Esophagus muscularis mucosa (tissue), 4 donors: ENCODE data around the gene C10orf71. TPM values are rescaled to one million over a fixed set of nuclear protein-coding genes. Genes with fewer than 3 reads are reported as not detected.

Experiments
- DNase-seq: peaks from one replicate; pipeline ENCODE4 v3.0.0-alpha.2; 2017; ENCODE audit errors: extremely low spot score
- H3K27ac ChIP-seq, 4 donors: fragments of 200-600 bp; sonication (generic); replicated peaks in 1 of 4; 1 replicate in 3 of 4; 2 replicates in 1 of 4; pipeline ENCODE4 v1.5.1; 2016 to 2019; ENCODE audit warnings: mild to moderate bottlenecking in 1 of 4
- H3K27me3 ChIP-seq, 4 donors: fragments of 200-600 bp; sonication (generic); one replicate each; pipeline versions ENCODE4 v1.5.1 to v1.6.0; 2016 to 2019
- H3K36me3 ChIP-seq, 4 donors: fragments of 200-600 bp; sonication (generic); one replicate each; pipeline ENCODE4 v1.5.1; 2016 to 2019
- H3K4me1 ChIP-seq, 4 donors: fragments of 200-600 bp; sonication (generic); one replicate each; pipeline ENCODE4 v1.5.1; 2016 to 2019
- H3K4me3 ChIP-seq, 4 donors: fragments of 200-600 bp; sonication (generic); 1 replicate in 2 of 4; 2 replicates in 2 of 4; pipeline ENCODE4 v1.5.1; 2016 to 2019; ENCODE audit warnings: mild to moderate bottlenecking in 4 of 4, moderate library complexity in 1 of 4
- H3K9me3 ChIP-seq, 4 donors: fragments of 200-600 bp; sonication (generic); 1 replicate in 3 of 4; 2 replicates in 1 of 4; pipeline ENCODE4 v1.5.1; 2016 to 2019
- CTCF ChIP-seq, 3 experiments: fragments of 200-600 bp in 2 of 3; fragments of 450-650 bp in 1 of 3; sonication (generic) in 2 of 3; IDR thresholded peaks; one replicate each; pipeline ENCODE4 v1.5.1; 2017 to 2019; ENCODE audit warnings: antibody characterized with exemption in 3 of 3, mild to moderate bottlenecking in 2 of 3, moderate library complexity in 1 of 3
- EP300 ChIP-seq: sonication (generic); formaldehyde crosslinking; IDR thresholded peaks from one replicate; pipeline ENCODE4 v1.6.1; 2017; ENCODE audit warnings: antibody characterized with exemption
- POLR2A ChIP-seq: fragments of 450-650 bp; IDR thresholded peaks from one replicate; pipeline ENCODE4 v1.6.1; 2017; ENCODE audit warnings: antibody characterized with exemption, moderate library complexity, mild to moderate bottlenecking, low read depth
- POLR2AphosphoS5 ChIP-seq, 2 donors: sonication (generic); formaldehyde crosslinking; IDR thresholded peaks; one replicate each; pipeline ENCODE4 v1.6.1; 2017; ENCODE audit warnings: antibody characterized with exemption in 2 of 2
- WGBS: methylation state at CpG from one replicate; pipeline ENCODE4 v1.1.5; 2018; 5-methylcytosine and 5-hydroxymethylcytosine counted together
- intact Hi-C: fragments of 100-400 bp; cut with DNase I; formaldehyde crosslinking; loops from one replicate; pipeline ENCODE4 v1.15.1; 2023
- total RNA-seq, 4 donors: library from RNA; depleted of rRNA; stranded (reverse); fragments of >200 nt; gene quantifications; one replicate each; pipeline versions ENCODE4 v1.1.0 to v1.2.1, GENCODE V29; 2016

The C10orf71 gene
- total RNA-seq, 4 donors from 2014 or later, result 0.06 to 0.42 TPM; not detected in 2

DNA sequence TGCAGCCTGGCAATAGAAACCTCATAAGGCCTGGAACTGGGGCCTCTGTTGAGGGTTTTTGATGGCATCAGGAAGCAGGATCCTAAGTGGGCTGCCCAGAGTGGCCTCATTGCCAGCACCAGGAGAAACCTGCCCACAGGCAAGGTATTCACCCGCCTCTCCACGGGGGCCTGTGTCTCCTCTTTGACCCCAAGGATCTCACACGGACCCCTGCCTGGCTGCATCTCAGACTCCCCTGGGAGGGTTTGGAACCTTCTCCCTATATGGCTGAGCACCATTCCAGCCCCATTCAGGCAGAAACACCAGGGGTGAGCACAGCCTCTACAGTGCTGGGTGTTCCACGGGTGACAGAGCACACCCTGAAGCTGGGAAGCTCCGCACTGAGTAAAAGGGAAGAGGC, 14.6 kb upstream of the C10orf71 start:
- peaks cover 0 to 3% (median 0%) of the 10 kb centered on the region in 4 donors for H3K27me3 ChIP-seq
- H3K9me3 ChIP-seq, result no peaks in the 10 kb centered on the region
- TF ChIP-seq POLR2A (no peak), CTCF (IDR thresholded peaks at IDR 0.05) (no peak), EP300 (no peak), POLR2AphosphoS5 (IDR thresholded peaks at IDR 0.05) (no peak)
- intact Hi-C loops, result no loop called here
- H3K4me1 ChIP-seq, result peaks cover 0 to 13% (median 0%) of the 10 kb centered on the region in 4 donors
- no peak overlapping the region for H3K27ac ChIP-seq
- 93% methylated on average over 5 of the region's 5 CpGs for WGBS
- H3K4me3 ChIP-seq, result no peak overlapping the region
- no peak for DNase-seq
- no peaks in the 10 kb centered on the region for H3K36me3 ChIP-seq

DNA sequence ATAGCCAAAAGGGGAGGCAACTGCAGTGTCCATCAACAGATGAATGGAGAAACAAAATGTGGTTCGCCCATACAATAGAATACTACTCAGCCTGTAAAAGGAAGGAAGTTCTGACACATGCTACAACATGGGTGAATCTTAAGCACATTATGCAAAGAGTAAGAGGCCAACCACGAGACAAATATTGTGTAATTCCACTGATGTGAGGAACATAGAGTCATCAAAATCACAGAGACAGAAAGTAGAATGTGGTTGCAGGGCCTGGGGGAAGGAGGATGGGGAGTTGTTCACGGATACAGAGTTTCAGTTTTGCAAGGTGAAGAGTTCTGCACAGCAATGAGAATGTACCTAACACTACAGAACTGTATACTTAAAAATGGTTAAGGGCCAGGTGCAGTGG, 13.7 kb upstream of the C10orf71 start:
- peaks cover 0 to 3% (median 0%) of the 10 kb centered on the region in 4 donors for H3K27me3 ChIP-seq
- TF ChIP-seq POLR2AphosphoS5 (IDR thresholded peaks at IDR 0.05), result peak in 1 of 2 donors; percentile 24
- TF ChIP-seq CTCF (IDR thresholded peaks at IDR 0.05), result no peak
- DNase-seq, result no peak
- no peaks in the 10 kb centered on the region for H3K9me3 ChIP-seq
- H3K27ac ChIP-seq, result no peak overlapping the region
- intact Hi-C loops, result no loop called here
- peaks cover 0 to 10% (median 0%) of the 10 kb centered on the region in 4 donors for H3K4me1 ChIP-seq
- WGBS, result 73% methylated on average over 3 of the region's 3 CpGs
- H3K4me3 ChIP-seq, result no peak overlapping the region
- no peaks in the 10 kb centered on the region for H3K36me3 ChIP-seq

GRCh38 chr10:49286686-49287085, 12.3 kb upstream of the C10orf71 start:
- H3K9me3 ChIP-seq, result no peaks in the 10 kb centered on the region
- peaks cover 0 to 3% (median 0%) of the 10 kb centered on the region in 4 donors for H3K27me3 ChIP-seq
- no peak overlapping the region for H3K4me3 ChIP-seq
- DNase-seq, result no peak
- H3K4me1 ChIP-seq, result peaks cover 0 to 10% (median 0%) of the 10 kb centered on the region in 4 donors
- intact Hi-C loops, result no loop called here
- 71% methylated on average over 4 of the region's 4 CpGs for WGBS
- H3K27ac ChIP-seq, result no peak overlapping the region
- H3K36me3 ChIP-seq, result no peaks in the 10 kb centered on the region
- TF ChIP-seq EP300 (no peak), CTCF (IDR thresholded peaks at IDR 0.05) (no peak), POLR2A (no peak), POLR2AphosphoS5 (IDR thresholded peaks at IDR 0.05) (no peak)

DNA sequence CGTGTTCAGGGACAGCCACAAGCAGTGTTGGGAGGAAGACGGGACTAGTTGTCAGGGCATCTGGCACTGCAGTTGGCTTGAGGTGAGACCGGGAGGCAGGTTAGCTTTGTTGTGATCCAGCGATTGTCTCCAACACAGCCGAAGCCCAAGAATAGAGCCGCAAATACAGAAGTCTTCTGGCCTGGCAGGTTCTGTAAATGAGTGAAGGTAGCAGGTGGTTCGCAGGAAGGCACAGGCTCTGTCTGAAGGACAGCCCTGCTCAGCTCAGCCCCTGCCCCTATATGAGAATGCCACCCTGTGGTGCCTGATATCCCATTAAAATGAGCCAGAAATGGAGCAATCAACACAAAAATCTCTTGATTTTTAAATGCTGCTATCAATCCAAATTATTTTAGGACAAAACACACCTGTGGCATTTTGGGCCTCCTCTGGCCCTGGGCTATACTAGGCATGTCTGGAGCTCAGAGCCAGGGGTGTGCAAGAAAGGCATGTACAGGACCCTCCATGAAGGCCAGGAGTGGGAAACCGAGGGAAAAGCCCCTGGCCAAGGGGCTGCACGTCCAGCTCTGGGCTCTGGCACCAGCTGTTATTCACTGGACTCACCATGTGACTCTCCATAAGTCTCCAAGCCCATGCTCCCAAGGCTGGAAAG, 11.2 kb upstream of the C10orf71 start:
- TF ChIP-seq POLR2A (no peak), CTCF (IDR thresholded peaks at IDR 0.05) (no peak), EP300 (no peak), POLR2AphosphoS5 (IDR thresholded peaks at IDR 0.05) (no peak)
- no peaks in the 10 kb centered on the region for H3K9me3 ChIP-seq
- WGBS, result 90% methylated on average over 7 of the region's 9 CpGs
- H3K4me3 ChIP-seq, result no peak overlapping the region
- no peaks in the 10 kb centered on the region for H3K36me3 ChIP-seq
- no peak overlapping the region for H3K27ac ChIP-seq
- H3K27me3 ChIP-seq, result peaks cover 0 to 9% (median 0%) of the 10 kb centered on the region in 4 donors
- H3K4me1 ChIP-seq, result peaks cover 0 to 4% (median 0%) of the 10 kb centered on the region in 4 donors
- intact Hi-C loops, result no loop called here
- DNase-seq, result no peak
